Measurements from ENCODE around the gene IRAK1.

DNA sequence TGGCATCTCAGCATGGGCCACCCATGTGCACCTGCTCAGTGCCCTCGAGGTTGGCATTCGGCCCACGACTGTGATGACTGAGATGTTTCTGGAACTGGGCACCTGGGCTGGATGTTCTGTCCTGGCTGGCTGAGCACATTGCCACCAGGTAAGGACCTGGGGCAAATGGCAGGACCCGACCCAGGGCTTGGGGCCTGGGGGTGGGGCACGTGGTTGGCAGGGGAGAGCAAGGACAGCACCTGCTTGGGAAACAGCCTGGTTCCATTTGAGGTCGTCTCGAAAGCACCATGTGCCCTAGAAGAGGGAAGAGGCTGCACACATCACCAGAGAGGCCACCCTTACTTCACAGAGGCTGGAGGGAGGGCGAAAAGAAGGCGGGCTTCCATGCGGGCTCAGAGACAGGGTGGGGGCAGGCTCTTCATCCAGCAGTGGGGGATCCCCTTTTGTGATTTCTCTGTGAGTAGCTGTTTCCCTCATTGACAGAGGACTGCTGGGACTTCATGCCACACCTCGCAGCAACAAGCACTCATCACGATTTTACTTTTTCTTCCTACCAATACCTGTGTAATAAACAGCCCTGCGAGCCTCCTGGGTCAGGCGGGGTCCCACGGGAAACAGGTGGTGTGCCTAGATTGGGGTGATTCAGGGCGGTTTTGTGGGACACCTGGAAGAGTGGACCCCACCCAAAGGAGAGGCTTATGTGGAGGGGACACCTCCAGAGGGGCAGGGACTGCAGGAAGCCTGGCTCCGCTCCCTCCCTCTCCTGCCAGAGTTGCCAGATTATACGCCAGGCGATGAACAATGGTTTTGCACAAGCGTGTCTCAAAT is 35.1 kb downstream of the IRAK1 start:
- TF ChIP-seq CTCF (tag by site-specific recombination; IDR thresholded peaks at IDR 0.05) (no peak), ZNF398 (tag by site-specific recombination; IDR thresholded peaks at IDR 0.05) (no peak), ZNF26 (tag by site-specific recombination; IDR thresholded peaks at IDR 0.05) (no peak), GLI2 (tag by site-specific recombination; IDR thresholded peaks at IDR 0.05; ENCODE audit: borderline replicate concordance, low read depth) (no peak), PRDM1 (tag by site-specific recombination; IDR thresholded peaks at IDR 0.05) (no peak), ZNF174 (tag by site-specific recombination; IDR thresholded peaks at IDR 0.05) (no peak), ZNF350 (tag by site-specific recombination; IDR thresholded peaks at IDR 0.05) (no peak), ZNF629 (tag by site-specific recombination; IDR thresholded peaks at IDR 0.05) (no peak), ZNF423 (tag by site-specific recombination; IDR thresholded peaks at IDR 0.05) (no peak), ZNF10 (tag by site-specific recombination; IDR thresholded peaks at IDR 0.05) (no peak), ZNF596 (tag by site-specific recombination; IDR thresholded peaks at IDR 0.05) (no peak)
- TF ChIP-seq, protein P1, sequence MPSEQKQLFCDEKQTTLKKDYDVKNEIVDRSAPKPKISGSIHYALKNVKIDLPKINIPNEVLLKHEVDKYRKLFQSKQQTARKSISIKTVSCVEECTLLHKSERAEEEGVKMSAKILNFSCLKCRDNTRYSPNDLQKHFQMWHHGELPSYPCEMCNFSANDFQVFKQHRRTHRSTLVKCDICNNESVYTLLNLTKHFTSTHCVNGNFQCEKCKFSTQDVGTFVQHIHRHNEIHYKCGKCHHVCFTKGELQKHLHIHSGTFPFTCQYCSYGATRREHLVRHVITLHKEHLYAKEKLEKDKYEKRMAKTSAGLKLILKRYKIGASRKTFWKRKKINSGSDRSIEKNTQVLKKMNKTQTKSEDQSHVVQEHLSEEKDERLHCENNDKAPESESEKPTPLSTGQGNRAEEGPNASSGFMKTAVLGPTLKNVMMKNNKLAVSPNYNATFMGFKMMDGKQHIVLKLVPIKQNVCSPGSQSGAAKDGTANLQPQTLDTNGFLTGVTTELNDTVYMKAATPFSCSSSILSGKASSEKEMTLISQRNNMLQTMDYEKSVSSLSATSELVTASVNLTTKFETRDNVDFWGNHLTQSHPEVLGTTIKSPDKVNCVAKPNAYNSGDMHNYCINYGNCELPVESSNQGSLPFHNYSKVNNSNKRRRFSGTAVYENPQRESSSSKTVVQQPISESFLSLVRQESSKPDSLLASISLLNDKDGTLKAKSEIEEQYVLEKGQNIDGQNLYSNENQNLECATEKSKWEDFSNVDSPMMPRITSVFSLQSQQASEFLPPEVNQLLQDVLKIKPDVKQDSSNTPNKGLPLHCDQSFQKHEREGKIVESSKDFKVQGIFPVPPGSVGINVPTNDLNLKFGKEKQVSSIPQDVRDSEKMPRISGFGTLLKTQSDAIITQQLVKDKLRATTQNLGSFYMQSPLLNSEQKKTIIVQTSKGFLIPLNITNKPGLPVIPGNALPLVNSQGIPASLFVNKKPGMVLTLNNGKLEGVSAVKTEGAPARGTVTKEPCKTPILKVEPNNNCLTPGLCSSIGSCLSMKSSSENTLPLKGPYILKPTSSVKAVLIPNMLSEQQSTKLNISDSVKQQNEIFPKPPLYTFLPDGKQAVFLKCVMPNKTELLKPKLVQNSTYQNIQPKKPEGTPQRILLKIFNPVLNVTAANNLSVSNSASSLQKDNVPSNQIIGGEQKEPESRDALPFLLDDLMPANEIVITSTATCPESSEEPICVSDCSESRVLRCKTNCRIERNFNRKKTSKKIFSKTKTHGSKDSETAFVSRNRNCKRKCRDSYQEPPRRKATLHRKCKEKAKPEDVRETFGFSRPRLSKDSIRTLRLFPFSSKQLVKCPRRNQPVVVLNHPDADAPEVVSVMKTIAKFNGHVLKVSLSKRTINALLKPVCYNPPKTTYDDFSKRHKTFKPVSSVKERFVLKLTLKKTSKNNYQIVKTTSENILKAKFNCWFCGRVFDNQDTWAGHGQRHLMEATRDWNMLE (tag by site-specific recombination; conservative IDR thresholded peaks at IDR 0.05; ENCODE audit: low read depth): no peak
- TF ChIP-seq, protein P2, sequence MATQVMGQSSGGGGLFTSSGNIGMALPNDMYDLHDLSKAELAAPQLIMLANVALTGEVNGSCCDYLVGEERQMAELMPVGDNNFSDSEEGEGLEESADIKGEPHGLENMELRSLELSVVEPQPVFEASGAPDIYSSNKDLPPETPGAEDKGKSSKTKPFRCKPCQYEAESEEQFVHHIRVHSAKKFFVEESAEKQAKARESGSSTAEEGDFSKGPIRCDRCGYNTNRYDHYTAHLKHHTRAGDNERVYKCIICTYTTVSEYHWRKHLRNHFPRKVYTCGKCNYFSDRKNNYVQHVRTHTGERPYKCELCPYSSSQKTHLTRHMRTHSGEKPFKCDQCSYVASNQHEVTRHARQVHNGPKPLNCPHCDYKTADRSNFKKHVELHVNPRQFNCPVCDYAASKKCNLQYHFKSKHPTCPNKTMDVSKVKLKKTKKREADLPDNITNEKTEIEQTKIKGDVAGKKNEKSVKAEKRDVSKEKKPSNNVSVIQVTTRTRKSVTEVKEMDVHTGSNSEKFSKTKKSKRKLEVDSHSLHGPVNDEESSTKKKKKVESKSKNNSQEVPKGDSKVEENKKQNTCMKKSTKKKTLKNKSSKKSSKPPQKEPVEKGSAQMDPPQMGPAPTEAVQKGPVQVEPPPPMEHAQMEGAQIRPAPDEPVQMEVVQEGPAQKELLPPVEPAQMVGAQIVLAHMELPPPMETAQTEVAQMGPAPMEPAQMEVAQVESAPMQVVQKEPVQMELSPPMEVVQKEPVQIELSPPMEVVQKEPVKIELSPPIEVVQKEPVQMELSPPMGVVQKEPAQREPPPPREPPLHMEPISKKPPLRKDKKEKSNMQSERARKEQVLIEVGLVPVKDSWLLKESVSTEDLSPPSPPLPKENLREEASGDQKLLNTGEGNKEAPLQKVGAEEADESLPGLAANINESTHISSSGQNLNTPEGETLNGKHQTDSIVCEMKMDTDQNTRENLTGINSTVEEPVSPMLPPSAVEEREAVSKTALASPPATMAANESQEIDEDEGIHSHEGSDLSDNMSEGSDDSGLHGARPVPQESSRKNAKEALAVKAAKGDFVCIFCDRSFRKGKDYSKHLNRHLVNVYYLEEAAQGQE (tag by site-specific recombination; IDR thresholded peaks at IDR 0.05): no peak
- TF ChIP-seq, protein P3, sequence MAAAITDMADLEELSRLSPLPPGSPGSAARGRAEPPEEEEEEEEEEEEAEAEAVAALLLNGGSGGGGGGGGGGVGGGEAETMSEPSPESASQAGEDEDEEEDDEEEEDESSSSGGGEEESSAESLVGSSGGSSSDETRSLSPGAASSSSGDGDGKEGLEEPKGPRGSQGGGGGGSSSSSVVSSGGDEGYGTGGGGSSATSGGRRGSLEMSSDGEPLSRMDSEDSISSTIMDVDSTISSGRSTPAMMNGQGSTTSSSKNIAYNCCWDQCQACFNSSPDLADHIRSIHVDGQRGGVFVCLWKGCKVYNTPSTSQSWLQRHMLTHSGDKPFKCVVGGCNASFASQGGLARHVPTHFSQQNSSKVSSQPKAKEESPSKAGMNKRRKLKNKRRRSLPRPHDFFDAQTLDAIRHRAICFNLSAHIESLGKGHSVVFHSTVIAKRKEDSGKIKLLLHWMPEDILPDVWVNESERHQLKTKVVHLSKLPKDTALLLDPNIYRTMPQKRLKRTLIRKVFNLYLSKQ (tag by site-specific recombination; IDR thresholded peaks at IDR 0.05; ENCODE audit: borderline replicate concordance): no peak
